Fibroblast of lung (primary cell): ENCODE results near the gene MVP. TPM values are rescaled to one million over a fixed set of nuclear protein-coding genes. Genes with fewer than 3 reads are reported as not detected.
"Not testable (repeated sequence)": the region's sequence is repeated elsewhere in the genome, so short reads cannot be mapped to it uniquely, and the experiment has no call there.

Source experiments
- DNase-seq, 2 donors: peaks; one replicate each; pipeline versions ENCODE4 v3.0.0 to v3.0.0-alpha.2; 2010; ENCODE audit warnings: low read depth in 2 of 2
- H2AFZ ChIP-seq: 2 replicates; pipeline ENCODE4 v1.5.1; 2012; ENCODE audit warnings: low read length, control low read depth, inconsistent platforms
- H3K27ac ChIP-seq: 2 replicates; pipeline ENCODE4 v1.5.1; 2011; ENCODE audit warnings: low read length, control low read depth; ENCODE audit not compliant: insufficient read depth
- H3K27me3 ChIP-seq: 2 replicates; pipeline ENCODE4 v1.5.1; 2011; ENCODE audit warnings: mild to moderate bottlenecking, low read length; ENCODE audit not compliant: control insufficient read depth, insufficient read depth
- H3K36me3 ChIP-seq: 2 replicates; pipeline ENCODE4 v1.5.1; 2011; ENCODE audit warnings: low read length; ENCODE audit not compliant: control insufficient read depth, insufficient read depth
- H3K4me1 ChIP-seq: 2 replicates; pipeline ENCODE4 v1.5.1; 2011; ENCODE audit warnings: low read length; ENCODE audit not compliant: control insufficient read depth, insufficient read depth; ENCODE audit errors: extremely low read depth
- H3K4me2 ChIP-seq: 2 replicates; pipeline ENCODE4 v1.5.1; 2011; ENCODE audit warnings: low read length, control low read depth; ENCODE audit not compliant: insufficient read depth; ENCODE audit errors: extremely low read depth
- H3K4me3 ChIP-seq, 4 experiments: fragments of 200-600 bp in 1 of 4; sonication (generic) in 1 of 4; replicated peaks in 1 of 4; 2 replicates each; pipeline ENCODE4 v1.5.1; 2011 to 2016; ENCODE audit warnings: low read length in 4 of 4, low read depth in 3 of 4, mild to moderate bottlenecking in 3 of 4, control low read depth in 2 of 4, inconsistent platforms in 1 of 4, mixed read lengths in 1 of 4; ENCODE audit not compliant: insufficient read depth in 1 of 4; ENCODE audit errors: control extremely low read depth in 1 of 4
- H3K79me2 ChIP-seq: 2 replicates; pipeline ENCODE4 v1.5.1; 2012; ENCODE audit warnings: mild to moderate bottlenecking, low read length, inconsistent platforms; ENCODE audit not compliant: control insufficient read depth, insufficient read depth
- H3K9ac ChIP-seq: 2 replicates; pipeline ENCODE4 v1.5.1; 2011; ENCODE audit warnings: mild to moderate bottlenecking, low read length, control low read depth; ENCODE audit not compliant: insufficient read depth
- H3K9me3 ChIP-seq: 2 replicates; pipeline ENCODE4 v1.5.1; 2012; ENCODE audit warnings: low read depth, low read length; ENCODE audit not compliant: control insufficient read depth, insufficient read depth
- H4K20me1 ChIP-seq: 2 replicates; pipeline ENCODE4 v1.5.1; 2011; ENCODE audit warnings: low read length; ENCODE audit not compliant: control insufficient read depth, insufficient read depth; ENCODE audit errors: extremely low read depth
- EZH2 ChIP-seq: IDR thresholded peaks from 2 replicates; pipeline ENCODE4 v1.5.1; 2012; ENCODE audit warnings: low read length, control low read depth, mild to moderate bottlenecking; ENCODE audit errors: missing control alignments
- polyA plus RNA-seq, 2 donors: library from polyadenylated mRNA; depleted of rRNA in 1 of 2; stranded (reverse) in 1 of 2; unstranded in 1 of 2; fragments of >200 nt; gene quantifications; 2 replicates each; pipeline ENCODE4 v1.2.1, GENCODE V29; 2011 to 2012; ENCODE audit warnings: missing spikeins in 1 of 2
- total RNA-seq: library from RNA; depleted of rRNA; stranded (reverse); fragments of >200 nt; gene quantifications from 2 replicates; pipeline ENCODE4 v1.2.1, GENCODE V29; 2014
- TF ChIP-seq, protein P1 (sequence below), 2 donors: IDR thresholded peaks in 1 of 2; conservative IDR thresholded peaks in 1 of 2; 1 replicate in 1 of 2; 2 replicates in 1 of 2; pipeline ENCODE4 v1.5.1; 2011 to 2012; ENCODE audit warnings: low read length in 2 of 2, control low read depth in 1 of 2, inconsistent platforms in 1 of 2, low read depth in 1 of 2, mild to moderate bottlenecking in 1 of 2

MVP gene
- total and polyA plus RNA-seq, 2 donors (not counting 1 experiment from before 2014, with no cell fraction given) = 208 to 518 TPM

DNA sequence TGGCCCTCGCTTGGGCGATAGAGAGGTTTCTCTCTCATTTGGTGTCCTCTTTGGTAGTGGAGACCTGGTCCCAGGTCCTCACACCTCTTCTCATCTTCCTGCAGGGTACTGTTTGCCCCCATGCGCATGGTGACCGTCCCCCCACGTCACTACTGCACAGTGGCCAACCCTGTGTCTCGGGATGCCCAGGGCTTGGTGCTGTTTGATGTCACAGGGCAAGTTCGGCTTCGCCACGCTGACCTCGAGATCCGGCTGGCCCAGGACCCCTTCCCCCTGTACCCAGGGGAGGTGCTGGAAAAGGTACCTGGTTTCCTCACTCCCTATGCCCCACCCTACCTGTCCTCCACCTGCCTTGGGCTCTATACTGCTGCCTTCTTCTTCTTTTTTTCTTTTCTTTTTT is 10.5 kb downstream of the MVP start:
- Histone ChIP-seq H3K27ac (no peak overlapping the region), H4K20me1 (no peaks in the 10 kb centered on the region), H3K9ac (no peak overlapping the region), H2AFZ (no peak overlapping the region), H3K36me3 (peaks cover 32% of the 10 kb centered on the region), H3K79me2 (peaks cover 58% of the 10 kb centered on the region), H3K4me3 (no peak overlapping the region), H3K9me3 (no peaks in the 10 kb centered on the region), H3K4me1 (peaks cover 9% of the 10 kb centered on the region), H3K27me3 (no peaks in the 10 kb centered on the region), H3K4me2 (no peak overlapping the region)
- no peak for DNase-seq
- no peak for TF ChIP-seq EZH2
- TF ChIP-seq, protein P1, sequence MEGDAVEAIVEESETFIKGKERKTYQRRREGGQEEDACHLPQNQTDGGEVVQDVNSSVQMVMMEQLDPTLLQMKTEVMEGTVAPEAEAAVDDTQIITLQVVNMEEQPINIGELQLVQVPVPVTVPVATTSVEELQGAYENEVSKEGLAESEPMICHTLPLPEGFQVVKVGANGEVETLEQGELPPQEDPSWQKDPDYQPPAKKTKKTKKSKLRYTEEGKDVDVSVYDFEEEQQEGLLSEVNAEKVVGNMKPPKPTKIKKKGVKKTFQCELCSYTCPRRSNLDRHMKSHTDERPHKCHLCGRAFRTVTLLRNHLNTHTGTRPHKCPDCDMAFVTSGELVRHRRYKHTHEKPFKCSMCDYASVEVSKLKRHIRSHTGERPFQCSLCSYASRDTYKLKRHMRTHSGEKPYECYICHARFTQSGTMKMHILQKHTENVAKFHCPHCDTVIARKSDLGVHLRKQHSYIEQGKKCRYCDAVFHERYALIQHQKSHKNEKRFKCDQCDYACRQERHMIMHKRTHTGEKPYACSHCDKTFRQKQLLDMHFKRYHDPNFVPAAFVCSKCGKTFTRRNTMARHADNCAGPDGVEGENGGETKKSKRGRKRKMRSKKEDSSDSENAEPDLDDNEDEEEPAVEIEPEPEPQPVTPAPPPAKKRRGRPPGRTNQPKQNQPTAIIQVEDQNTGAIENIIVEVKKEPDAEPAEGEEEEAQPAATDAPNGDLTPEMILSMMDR (conservative IDR thresholded peaks at IDR 0.05 in 1 of 2, IDR thresholded peaks at IDR 0.05 in 1 of 2; ENCODE audit: low read depth in 1 of 2, low read length in 2 of 2) = no peak

DNA sequence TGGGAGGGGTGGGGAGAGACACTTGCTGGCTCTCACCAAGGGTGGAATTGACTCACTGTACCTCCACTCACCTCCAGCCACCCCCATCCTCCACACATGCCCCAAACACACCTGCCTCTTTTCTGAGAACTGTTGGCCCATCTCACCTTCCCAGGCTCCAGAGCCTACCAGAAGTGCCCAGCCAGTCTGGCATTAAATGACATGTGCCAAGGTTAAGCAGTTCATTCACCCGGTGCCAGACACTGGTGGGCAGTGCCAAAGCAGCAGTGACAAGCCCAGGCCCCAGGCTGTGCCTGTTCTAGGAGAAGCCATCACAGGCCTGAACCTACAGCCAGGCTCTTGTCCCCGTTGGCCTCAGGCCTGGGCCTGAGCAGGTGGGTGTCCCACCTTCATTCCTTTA is 11.2 kb downstream of the MVP start:
- Histone ChIP-seq H4K20me1 (no peaks in the 10 kb centered on the region), H3K4me2 (no peak overlapping the region), H3K4me1 (peaks cover 4% of the 10 kb centered on the region), H3K27ac (no peak overlapping the region), H3K9ac (no peak overlapping the region), H3K79me2 (peaks cover 51% of the 10 kb centered on the region), H3K36me3 (peaks cover 31% of the 10 kb centered on the region), H3K4me3 (no peak overlapping the region), H3K27me3 (no peaks in the 10 kb centered on the region), H3K9me3 (no peaks in the 10 kb centered on the region), H2AFZ (no peak overlapping the region)
- TF ChIP-seq, protein P1 (conservative IDR thresholded peaks at IDR 0.05 in 1 of 2, IDR thresholded peaks at IDR 0.05 in 1 of 2; ENCODE audit: low read depth in 1 of 2, low read length in 2 of 2) = no peak
- no peak for TF ChIP-seq EZH2
- DNase-seq = no peak

DNA sequence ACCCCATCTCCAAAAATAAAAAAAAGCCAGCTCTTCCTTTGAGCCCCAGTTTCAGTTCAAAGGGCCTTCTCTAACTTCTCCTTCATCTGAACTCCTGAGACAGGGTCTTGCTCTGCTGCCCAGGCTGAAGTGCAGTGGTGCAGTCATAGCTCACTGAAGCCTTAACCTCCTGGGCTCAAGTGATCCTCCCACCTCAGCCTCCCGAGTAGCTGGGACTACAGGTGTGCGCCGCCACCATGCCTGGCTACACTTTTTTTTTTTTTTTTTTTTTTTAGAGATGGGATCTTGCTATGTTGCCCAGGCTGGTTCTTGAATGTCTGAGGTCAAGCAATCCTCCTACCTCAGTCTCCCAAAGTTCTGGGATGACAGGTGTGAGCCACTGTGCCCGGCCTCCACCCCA is 13.0 kb downstream of the MVP start:
- not testable (repeated sequence) for DNase-seq, H3K9ac ChIP-seq, H2AFZ ChIP-seq, H3K27me3 ChIP-seq, H3K27ac ChIP-seq, H4K20me1 ChIP-seq, H3K4me3 ChIP-seq, H3K9me3 ChIP-seq, H3K4me2 ChIP-seq, H3K4me1 ChIP-seq
- Histone ChIP-seq H3K79me2 (peaks cover 36% of the 10 kb centered on the region), H3K36me3 (peaks cover 40% of the 10 kb centered on the region)
